HAP-1 (cell line): ENCODE measurements around the gene DGCR8.
"Not testable (repeated sequence)": the region's sequence is repeated elsewhere in the genome, so short reads cannot be mapped to it uniquely, and the experiment has no call there.

Source experiments
- DNase-seq, 2 experiments: peaks; one replicate each; pipeline ENCODE4 v3.0.0-alpha.2; 2016 to 2020; ENCODE audit warnings: low spot score in 2 of 2
- H3K27me3 ChIP-seq: fragments of 250-450 bp; sonication (Bioruptor Pico); 2 replicates; pipeline ENCODE4 v1.5.1; 2020; ENCODE audit warnings: low read depth, mild to moderate bottlenecking, moderate library complexity
- H3K36me3 ChIP-seq: fragments of 250-450 bp; sonication (Bioruptor Pico); replicated peaks from 2 replicates; pipeline ENCODE4 v1.5.1; 2020; ENCODE audit warnings: mild to moderate bottlenecking
- H3K4me1 ChIP-seq: fragments of 250-450 bp; sonication (Bioruptor Pico); 2 replicates; pipeline ENCODE4 v1.5.1; 2020; ENCODE audit warnings: mild to moderate bottlenecking
- H3K4me3 ChIP-seq: fragments of 250-450 bp; sonication (Bioruptor Pico); 2 replicates; pipeline ENCODE4 v1.5.1; 2020; ENCODE audit warnings: mild to moderate bottlenecking, moderate library complexity
- H3K9me3 ChIP-seq: fragments of 250-450 bp; sonication (Bioruptor Pico); 2 replicates; pipeline ENCODE4 v1.5.1; 2020; ENCODE audit warnings: mild to moderate bottlenecking, moderate library complexity
- in situ Hi-C: fragments of 300-500 bp; cut with MboI; formaldehyde crosslinking; loops from 3 replicates; pipeline ENCODE4 v1.14.3; 2020; ENCODE audit warnings: low sequenced_read_pairs, inconsistent platforms, mixed read lengths

Gene DGCR8

DNA sequence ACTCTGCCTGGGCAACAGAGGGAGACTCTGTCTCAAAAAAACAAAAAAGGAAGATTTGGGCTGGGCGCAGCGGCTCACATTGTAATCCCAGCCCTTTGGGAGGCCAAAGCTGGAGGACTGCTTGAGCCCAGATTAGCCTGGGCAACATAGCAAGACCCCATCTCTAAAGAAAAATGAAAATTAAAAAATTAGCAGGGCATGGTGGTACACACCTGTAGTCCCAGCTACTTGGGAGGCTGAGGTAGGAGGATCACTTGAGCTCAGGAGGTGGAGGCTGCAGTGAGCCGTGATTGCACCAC is 12.7 kb upstream of the DGCR8 start:
- H3K4me3 ChIP-seq, H3K9me3 ChIP-seq, in situ Hi-C loops, H3K27me3 ChIP-seq, DNase-seq, H3K4me1 ChIP-seq, H3K36me3 ChIP-seq: not testable (repeated sequence)

DNA sequence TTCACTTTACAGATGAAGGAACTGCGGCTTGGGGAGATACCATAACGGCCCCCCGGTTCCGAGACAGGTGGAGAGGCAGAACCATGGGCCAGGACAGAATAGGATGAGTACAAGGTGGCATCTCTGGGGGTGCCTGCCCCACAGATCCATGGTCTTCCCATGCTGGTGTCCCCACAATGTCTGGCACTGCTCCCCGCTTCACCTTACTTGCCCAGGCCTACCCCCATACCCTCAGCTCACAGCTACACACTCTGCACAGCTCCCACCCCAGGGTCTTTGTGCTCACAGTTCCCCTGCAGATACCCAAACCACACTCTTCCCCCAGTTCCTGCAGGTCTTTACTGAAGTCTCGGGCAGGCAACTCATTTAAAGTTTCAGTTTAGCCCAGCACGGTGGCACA is 11.4 kb upstream of the DGCR8 start:
- H3K9me3 ChIP-seq: no peaks in the 10 kb centered on the region
- no peaks in the 10 kb centered on the region for H3K36me3 ChIP-seq
- in situ Hi-C loops: no loop called here
- H3K4me3 ChIP-seq: no peak overlapping the region
- H3K4me1 ChIP-seq: no peaks in the 10 kb centered on the region
- DNase-seq: no peak
- H3K27me3 ChIP-seq: no peaks in the 10 kb centered on the region

DNA sequence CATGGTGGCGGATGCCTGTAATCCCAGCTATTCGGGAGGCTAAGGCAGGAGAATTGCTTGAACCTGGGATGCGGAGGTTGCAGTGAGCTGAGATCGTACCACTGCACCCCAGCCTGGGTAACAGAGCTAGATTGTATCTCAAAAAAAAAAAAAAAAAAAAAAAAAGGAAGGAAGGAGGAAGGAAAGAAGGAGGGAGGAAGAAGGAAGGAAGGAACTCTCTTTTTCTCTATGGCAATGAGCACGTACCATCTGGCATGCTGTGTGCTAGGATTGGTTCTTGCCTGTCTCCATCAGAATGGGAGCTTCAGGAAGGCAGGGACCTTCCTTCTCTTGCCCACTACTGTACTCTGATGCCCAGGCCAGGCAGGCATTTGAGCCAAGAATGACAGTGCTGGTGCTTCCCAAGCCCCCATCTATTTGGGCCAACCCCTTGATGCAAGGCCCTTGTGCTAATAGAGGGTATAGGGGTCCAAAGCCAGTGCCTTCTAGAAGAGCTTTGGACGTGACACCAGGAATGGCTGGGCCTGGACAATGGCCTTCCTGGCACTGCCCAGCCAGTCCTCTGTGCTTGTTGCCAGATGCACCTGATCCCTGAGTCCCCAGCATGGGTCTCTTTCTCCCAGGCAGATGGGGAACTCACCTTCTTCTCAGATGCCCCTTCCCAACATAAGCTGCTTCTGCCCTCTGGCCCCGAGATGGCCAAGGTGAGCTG is 10.6 kb upstream of the DGCR8 start:
- no peaks in the 10 kb centered on the region for H3K27me3 ChIP-seq
- in situ Hi-C loops: loop anchor here (10.0 kb wide), 1 partner anchor 55 kb away; the partner anchor contains the start of gene ARVCF
- no peak overlapping the region for H3K4me3 ChIP-seq
- H3K4me1 ChIP-seq: no peaks in the 10 kb centered on the region
- H3K36me3 ChIP-seq: no peaks in the 10 kb centered on the region
- no peak for DNase-seq
- H3K9me3 ChIP-seq: no peaks in the 10 kb centered on the region

DNA sequence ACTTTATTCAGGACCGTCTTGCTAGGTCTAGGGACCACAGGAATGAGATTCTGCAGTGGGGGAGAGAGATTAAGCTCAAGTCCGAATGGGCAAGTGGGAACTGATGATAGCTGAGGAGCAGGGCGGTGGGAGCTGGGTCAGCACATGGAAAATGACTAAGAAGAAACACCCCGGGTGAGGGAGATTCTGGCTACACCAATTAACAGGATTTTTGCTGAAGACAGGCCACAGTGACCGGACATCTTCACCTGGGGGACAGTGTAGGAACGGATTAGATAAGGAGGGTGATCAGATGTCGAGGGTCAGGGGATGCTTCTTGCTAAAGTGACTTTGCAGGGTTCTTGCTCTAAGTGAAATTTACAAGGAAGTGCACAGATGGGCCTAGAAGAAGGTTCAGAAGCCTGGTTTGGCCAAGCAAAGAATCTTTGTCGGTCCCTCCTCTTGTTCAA is 8.5 kb upstream of the DGCR8 start:
- no peaks in the 10 kb centered on the region for H3K36me3 ChIP-seq
- no peaks in the 10 kb centered on the region for H3K4me1 ChIP-seq
- no peaks in the 10 kb centered on the region for H3K9me3 ChIP-seq
- DNase-seq: no peak
- H3K27me3 ChIP-seq: no peaks in the 10 kb centered on the region
- in situ Hi-C loops: loop anchor here (10.0 kb wide), 1 partner anchor 57 kb away; the partner anchor contains the start of gene ARVCF
- no peak overlapping the region for H3K4me3 ChIP-seq

DNA sequence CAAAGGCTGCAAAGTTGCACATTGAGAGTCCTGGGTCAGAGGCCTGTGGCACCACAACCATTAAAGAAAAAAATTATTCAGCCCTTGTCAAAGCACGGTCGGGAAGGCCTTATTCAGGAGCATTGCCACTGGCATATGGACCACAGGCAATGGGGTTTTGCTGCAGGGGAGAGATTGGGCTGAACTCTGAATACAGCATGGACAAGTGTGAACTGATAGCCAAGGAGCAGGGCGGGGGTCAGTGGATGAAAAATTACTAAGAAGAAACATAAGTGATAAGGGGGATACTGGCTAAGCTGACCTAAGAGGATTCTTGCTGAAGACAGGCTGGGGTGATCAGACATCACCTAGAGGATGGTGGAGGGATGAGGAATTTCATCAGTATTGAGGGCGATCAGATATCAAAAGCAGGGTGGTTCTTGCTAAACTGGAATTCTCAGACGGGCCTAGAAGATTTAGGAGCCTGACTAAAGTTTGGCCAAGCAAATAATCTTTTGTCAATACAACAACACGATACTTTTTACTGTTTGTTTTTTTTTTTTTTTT is 3.3 kb upstream of the DGCR8 start:
- Histone ChIP-seq H3K4me1 (peaks cover 12% of the 10 kb centered on the region), H3K9me3 (no peaks in the 10 kb centered on the region), H3K36me3 (peaks cover 5% of the 10 kb centered on the region; the same call in 1 of the 2 replicates), H3K4me3 (no peak overlapping the region), H3K27me3 (no peaks in the 10 kb centered on the region)
- in situ Hi-C loops: loop anchor here (10.0 kb wide), 1 partner anchor 62 kb away; the partner anchor contains the start of gene ARVCF
- DNase-seq: no peak

DNA sequence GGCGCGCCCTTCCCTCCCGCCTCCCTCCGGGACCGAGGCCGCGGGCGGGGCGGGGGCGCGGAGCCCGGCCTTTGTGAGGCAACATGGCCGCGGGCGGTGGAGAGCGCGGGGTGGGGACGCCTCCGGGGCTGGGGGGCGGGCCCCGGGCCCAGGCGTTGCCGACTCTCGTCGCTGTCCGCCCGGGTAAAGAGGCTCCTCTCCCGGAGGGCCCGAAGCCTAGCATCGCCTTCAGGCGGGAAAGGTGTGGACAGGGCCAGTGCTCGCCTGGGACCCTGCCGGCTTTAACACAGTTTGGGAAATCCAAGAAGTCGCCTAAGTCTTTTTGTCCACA is 369 bp downstream of the DGCR8 start:
- peak overlapping the region; percentile 85 for H3K4me3 ChIP-seq
- H3K27me3 ChIP-seq: no peaks in the 10 kb centered on the region
- DNase-seq: peak; percentile 24 to 80
- H3K36me3 ChIP-seq: peaks cover 20% of the 10 kb centered on the region
- no peaks in the 10 kb centered on the region for H3K9me3 ChIP-seq
- H3K4me1 ChIP-seq: peaks cover 12% of the 10 kb centered on the region
- in situ Hi-C loops: no loop called here

DNA sequence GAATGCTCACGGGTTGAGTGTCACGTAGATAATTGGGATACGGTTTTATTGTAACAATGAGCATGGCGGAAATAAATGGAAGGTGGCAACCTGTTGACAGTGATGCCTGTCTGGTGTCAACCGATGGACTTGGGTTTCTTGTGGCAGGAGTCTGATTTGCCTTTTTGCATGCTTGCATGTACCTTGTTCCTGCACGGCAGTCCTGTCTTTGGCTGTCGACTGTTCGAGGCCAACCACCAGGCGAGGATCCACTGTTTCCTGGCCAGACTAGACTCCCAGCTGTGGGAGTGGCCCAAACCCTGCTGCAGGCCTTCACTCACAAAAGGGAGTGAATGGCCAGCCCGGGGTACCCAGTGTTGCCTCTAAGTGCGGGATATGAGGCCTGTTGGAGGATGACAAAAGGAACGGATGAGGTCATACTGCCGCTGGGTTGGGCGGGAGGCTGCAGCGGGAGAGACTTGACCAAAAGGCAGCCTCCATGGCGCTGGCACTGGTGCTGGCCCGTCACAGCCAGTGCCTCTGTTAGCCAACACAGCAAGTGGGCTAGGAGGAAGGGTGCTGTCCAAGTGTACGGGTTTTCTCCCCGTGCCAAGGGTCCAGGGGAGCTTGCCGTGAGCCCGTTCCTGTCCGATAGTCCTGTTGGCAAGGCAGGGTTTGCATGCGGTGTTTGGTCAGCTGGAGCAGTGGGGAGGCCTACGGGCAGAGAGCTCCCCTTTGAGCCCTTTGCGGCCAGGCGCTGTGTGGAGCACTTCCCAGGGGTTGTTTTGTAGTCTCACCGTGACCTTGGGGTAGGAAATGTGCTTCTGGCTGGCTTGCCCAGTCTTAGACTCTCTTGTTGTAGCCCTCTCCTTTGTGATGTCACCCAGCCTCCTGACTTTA is 974 bp downstream of the DGCR8 start:
- in situ Hi-C loops: no loop called here
- H3K4me3 ChIP-seq: peak overlapping the region; percentile 85
- H3K9me3 ChIP-seq: no peaks in the 10 kb centered on the region
- peaks cover 26% of the 10 kb centered on the region for H3K36me3 ChIP-seq
- H3K27me3 ChIP-seq: no peaks in the 10 kb centered on the region
- peak; percentile 38 to 76 for DNase-seq
- H3K4me1 ChIP-seq: peaks cover 12% of the 10 kb centered on the region

DNA sequence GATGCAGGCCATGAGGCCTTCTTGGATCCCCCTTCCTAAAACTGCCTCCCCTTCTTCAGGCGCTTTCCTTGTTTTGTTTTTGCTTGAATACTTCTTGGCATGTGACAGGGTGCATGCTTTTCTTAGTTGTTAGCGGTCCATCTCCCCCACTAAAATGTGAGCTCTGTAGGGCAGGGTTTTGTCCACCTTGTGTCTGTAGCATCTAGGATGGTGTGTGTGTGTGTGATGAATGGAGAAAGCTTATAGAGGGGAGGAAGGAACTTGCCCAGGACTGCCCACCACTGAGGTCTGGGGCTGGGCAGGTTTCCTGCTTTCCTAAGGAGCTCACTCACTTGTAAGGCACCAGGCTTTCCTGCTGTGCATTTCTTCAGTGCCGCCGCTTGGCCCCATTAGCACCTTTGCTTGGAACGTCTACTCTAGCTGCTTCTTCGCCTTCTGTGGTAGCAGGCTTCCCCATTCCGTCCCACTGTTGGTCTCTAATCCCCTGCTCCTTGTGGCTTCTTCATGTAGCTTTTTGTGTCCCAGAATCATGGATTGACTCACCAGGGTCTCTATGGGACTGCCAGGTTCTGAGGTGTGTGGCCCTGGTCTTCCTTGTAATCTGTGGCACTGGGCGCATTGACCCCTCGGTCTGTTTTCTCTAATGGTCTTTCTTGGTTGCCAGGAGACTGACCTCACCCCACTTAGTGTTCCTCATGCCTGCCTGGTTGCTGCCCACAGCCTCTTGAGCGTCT is 3.3 kb downstream of the DGCR8 start:
- Histone ChIP-seq H3K27me3 (no peaks in the 10 kb centered on the region), H3K4me3 (no peak overlapping the region), H3K9me3 (no peaks in the 10 kb centered on the region), H3K4me1 (peaks cover 12% of the 10 kb centered on the region), H3K36me3 (peaks cover 49% of the 10 kb centered on the region)
- DNase-seq: no peak
- in situ Hi-C loops: no loop called here

DNA sequence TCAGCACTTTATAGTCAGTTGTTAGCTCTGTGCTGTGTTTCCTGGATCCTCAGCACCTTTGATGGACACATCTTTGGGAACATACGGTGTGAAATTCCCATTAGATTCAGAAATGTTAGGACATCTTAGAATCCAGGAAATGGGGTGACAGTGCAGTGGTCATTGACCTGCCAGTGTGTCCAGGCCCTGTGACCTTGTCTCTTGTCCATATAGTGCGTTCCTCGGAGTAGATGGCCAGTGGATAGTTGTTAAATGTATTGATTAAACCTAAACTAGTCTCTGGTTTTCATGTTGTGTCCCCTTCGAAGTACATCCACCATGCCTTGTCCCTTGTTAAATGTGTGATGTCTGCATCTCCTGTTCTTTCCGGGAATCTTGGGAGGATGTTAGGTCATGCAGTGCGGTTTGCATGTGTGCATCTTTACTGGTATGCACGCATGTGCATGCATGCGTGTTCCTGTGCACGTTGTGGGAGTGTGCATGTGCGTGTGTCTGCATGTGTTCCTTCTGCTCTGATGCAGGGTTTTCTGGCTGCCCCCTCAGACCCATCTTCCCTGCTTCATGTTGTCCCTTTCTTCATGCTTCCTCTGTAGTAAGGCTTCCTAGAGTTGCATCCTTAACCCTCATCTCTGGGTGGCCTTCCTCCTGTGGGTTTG is 4.0 kb downstream of the DGCR8 start:
- Histone ChIP-seq H3K4me3 (no peak overlapping the region), H3K36me3 (peaks cover 56% of the 10 kb centered on the region), H3K9me3 (no peaks in the 10 kb centered on the region), H3K4me1 (peaks cover 12% of the 10 kb centered on the region), H3K27me3 (no peaks in the 10 kb centered on the region)
- in situ Hi-C loops: no loop called here
- no peak for DNase-seq

DNA sequence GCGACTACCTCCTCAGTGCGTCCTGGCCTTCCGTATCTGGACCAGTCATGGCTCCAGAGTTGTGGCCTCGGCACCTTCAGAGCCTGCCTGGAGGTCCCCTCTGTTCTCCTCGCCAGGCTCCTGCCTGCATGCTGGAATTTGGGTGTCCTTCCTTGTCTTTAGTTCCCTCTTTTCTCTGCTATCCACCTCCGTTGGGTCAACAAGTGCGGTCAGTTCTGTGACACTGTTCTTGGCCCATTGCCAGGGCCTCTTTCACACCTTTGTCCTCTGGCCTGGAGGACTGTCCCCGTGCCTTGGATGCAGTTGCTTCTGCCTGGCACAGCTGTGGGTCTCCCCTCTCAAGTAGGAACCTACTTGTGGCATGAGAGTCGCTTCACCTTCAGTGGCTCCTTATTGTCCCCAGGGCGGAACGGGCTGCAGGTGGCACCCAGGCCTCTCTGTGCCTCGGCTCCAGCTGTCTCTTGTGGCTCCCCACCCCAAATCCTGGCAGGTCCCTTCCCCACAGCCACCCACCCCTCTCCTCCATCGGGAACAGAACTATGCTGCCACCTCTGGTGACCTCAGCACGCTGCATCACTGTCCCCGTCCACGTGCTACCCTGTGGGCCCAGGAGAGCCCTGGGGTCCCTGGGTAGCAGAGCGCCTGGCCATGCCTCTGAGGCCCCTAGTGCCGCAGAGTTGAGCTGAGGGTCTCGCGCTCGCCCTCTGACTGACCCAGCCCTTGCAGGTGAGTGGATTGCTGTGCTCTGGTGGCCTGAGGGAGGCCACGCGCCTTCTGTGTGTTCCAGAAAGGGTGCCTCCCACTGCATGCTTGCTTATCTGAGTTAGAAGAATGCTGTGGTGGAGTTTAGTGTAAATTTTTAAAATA is 4.7 kb downstream of the DGCR8 start:
- peak; percentile 29 to 75 for DNase-seq
- Histone ChIP-seq H3K4me1 (peaks cover 6% of the 10 kb centered on the region), H3K27me3 (no peaks in the 10 kb centered on the region), H3K9me3 (no peaks in the 10 kb centered on the region), H3K4me3 (no peak overlapping the region), H3K36me3 (peaks cover 64% of the 10 kb centered on the region)
- in situ Hi-C loops: no loop called here

DNA sequence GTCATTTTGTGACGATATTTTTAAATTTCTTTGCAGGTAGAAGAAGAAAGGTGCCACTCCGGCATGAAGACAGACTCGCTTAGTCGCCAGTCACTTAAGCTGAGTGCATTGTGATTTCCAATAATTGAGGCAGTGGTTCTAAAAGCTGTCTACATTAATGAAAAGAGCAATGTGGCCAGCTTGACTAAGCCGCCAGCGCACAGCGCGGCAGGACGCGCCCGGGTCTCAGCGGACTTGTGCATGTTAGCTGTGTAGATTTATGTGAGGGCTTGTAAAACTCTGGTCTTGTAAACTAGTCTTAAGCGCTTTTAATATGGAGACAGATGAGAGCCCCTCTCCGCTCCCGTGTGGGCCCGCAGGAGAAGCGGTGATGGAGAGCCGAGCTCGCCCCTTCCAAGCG is 5.6 kb downstream of the DGCR8 start:
- in situ Hi-C loops: no loop called here
- H3K36me3 ChIP-seq: peaks cover 73% of the 10 kb centered on the region
- peaks cover 6% of the 10 kb centered on the region for H3K4me1 ChIP-seq
- H3K9me3 ChIP-seq: no peaks in the 10 kb centered on the region
- no peaks in the 10 kb centered on the region for H3K27me3 ChIP-seq
- H3K4me3 ChIP-seq: no peak overlapping the region
- no peak for DNase-seq

DNA sequence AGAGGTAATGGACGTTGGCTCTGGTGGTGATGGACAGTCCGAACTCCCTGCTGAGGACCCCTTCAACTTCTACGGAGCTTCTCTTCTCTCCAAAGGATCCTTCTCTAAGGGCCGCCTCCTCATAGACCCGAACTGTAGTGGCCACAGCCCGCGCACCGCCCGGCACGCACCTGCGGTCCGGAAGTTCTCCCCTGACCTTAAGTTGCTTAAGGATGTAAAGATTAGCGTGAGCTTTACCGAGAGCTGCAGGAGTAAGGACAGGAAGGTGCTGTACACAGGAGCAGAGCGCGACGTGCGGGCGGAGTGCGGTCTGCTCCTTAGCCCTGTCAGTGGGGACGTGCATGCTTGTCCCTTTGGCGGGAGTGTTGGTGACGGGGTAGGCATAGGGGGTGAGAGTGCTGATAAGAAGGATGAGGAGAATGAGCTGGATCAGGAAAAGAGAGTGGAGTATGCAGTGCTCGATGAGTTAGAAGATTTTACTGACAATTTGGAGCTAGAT is 6.1 kb downstream of the DGCR8 start:
- no peaks in the 10 kb centered on the region for H3K9me3 ChIP-seq
- in situ Hi-C loops: no loop called here
- H3K4me1 ChIP-seq: peaks cover 6% of the 10 kb centered on the region
- H3K4me3 ChIP-seq: no peak overlapping the region
- DNase-seq: no peak
- no peaks in the 10 kb centered on the region for H3K27me3 ChIP-seq
- peaks cover 78% of the 10 kb centered on the region for H3K36me3 ChIP-seq
